Measurements from ENCODE around the gene ZBTB7C. TPM values are rescaled to one million over a fixed set of nuclear protein-coding genes. Genes with fewer than 3 reads are reported as not detected.

The ZBTB7C gene
- total and polyA plus RNA-seq, 10 of the 15 experiments (the other 5 are each of a cell fraction or from before 2014, with no cell fraction given) = under 0.01 to 0.08 (median 0.01) TPM; not detected in 7

- WGBS (ENCODE audit: insufficient coverage, insufficient replicate concordance, low lambda C conversion rate, missing lambda C conversion rate) = 19% methylated on average over 20 of the region's 20 CpGs
- CTCF ChIA-PET = no interaction called here
- POLR2A ChIA-PET = no interaction called here
- no peak overlapping the region for H3K4me3 ChIP-seq
- H3K27me3 ChIP-seq (replicated peaks in 1 of 2; ENCODE audit: control insufficient read depth in 2 of 2, insufficient read depth in 2 of 2, low read length in 1 of 2) = peaks cover 3 to 6% of the 10 kb centered on the region in 2 experiments
- no peak overlapping the region for H3K27ac ChIP-seq (ENCODE audit: control insufficient read depth, insufficient read depth)
- no peak overlapping the region for H3K4me2 ChIP-seq (ENCODE audit: control insufficient read depth, insufficient read depth)
- ATAC-seq (no peak), FAIRE-seq (no peak), DNase-seq (ENCODE audit: low read depth, low spot score) (no peak)
- intact Hi-C loops (cut with micrococcal nuclease; ENCODE audit: unreplicated experiment) (no loop called here), in situ Hi-C loops (cut with MboI) (no loop called here)
- no TSS peak for BruUV-seq (replicated peaks)
- no peaks in the 10 kb centered on the region for H3K9me3 ChIP-seq (replicated peaks; ENCODE audit: control insufficient read depth, insufficient read depth, low read length)
- SMC1A ChIA-PET (ENCODE audit: uncharacterized antibody, unreplicated experiment) = no interaction called here
- H2AFZ ChIP-seq (ENCODE audit: control insufficient read depth, low read depth, low read length) = no peak overlapping the region
- RAD21 ChIA-PET (ENCODE audit: unreplicated experiment) = no interaction called here
- no peaks in the 10 kb centered on the region for H3K79me2 ChIP-seq (ENCODE audit: control insufficient read depth, insufficient read depth, low read length)
- H3K9ac ChIP-seq (ENCODE audit: control insufficient read depth, insufficient read depth, low read length) = no peak overlapping the region
- H3K36me3 ChIP-seq (ENCODE audit: control insufficient read depth in 2 of 2, insufficient read depth in 2 of 2, low read length in 1 of 2) = no peaks in the 10 kb centered on the region
- TF ChIP-seq HSF1 (IDR thresholded peaks at IDR 0.05; ENCODE audit: low read depth, low read length) = no peak
- no peak for TF ChIP-seq RELA (IDR thresholded peaks at IDR 0.05; ENCODE audit: borderline replicate concordance, partially characterized antibody)
- TF ChIP-seq CHD2 (IDR thresholded peaks at IDR 0.05; ENCODE audit: borderline replicate concordance, low read depth, low read length) = no peak
- TF ChIP-seq RCOR1 (conservative IDR thresholded peaks at IDR 0.05; ENCODE audit: low read depth, low read length) = no peak
- TF ChIP-seq CHD4 (IDR thresholded peaks at IDR 0.05) = no peak
- no peak for TF ChIP-seq MEF2B (IDR thresholded peaks at IDR 0.05; ENCODE audit: partially characterized antibody, poor library complexity, severe bottlenecking)
- TF ChIP-seq RFX5 (IDR thresholded peaks at IDR 0.05; ENCODE audit: low read depth, low read length) = no peak
- no peak for TF ChIP-seq ETV6 (conservative IDR thresholded peaks at IDR 0.05 in 1 of 2, IDR thresholded peaks at IDR 0.05 in 1 of 2; ENCODE audit: borderline replicate concordance in 1 of 2, low read depth in 1 of 2)
- TF ChIP-seq NFIC (IDR thresholded peaks at IDR 0.05; ENCODE audit: low read depth, low read length) = no peak
- no peak for TF ChIP-seq ZBTB40 (IDR thresholded peaks at IDR 0.05; ENCODE audit: borderline replicate concordance)
- TF ChIP-seq NFYB (IDR thresholded peaks at IDR 0.05; ENCODE audit: insufficient read depth, low read depth, low read length) = no peak
- no peak for TF ChIP-seq CREB1 (IDR thresholded peaks at IDR 0.05; ENCODE audit: low read depth)
- TF ChIP-seq HDGF (IDR thresholded peaks at IDR 0.05) = no peak
- no peak for TF ChIP-seq SIX5 (IDR thresholded peaks at IDR 0.05; ENCODE audit: low read depth, low read length, severe bottlenecking)
- no peak for TF ChIP-seq NFXL1 (IDR thresholded peaks at IDR 0.05; ENCODE audit: borderline replicate concordance)
- no peak for TF ChIP-seq TARDBP (IDR thresholded peaks at IDR 0.05; ENCODE audit: borderline replicate concordance)
- no peak for TF ChIP-seq IRF5 (IDR thresholded peaks at IDR 0.05; ENCODE audit: borderline replicate concordance)
- TF ChIP-seq POLR2AphosphoS2 (IDR thresholded peaks at IDR 0.05; ENCODE audit: low read depth, low read length) = no peak
- H3K4me1 ChIP-seq (ENCODE audit: control insufficient read depth, insufficient read depth, low read length) = no peaks in the 10 kb centered on the region
- no peaks in the 10 kb centered on the region for H4K20me1 ChIP-seq (ENCODE audit: control insufficient read depth, insufficient read depth)
These were observed 222.9 kb downstream of the ZBTB7C start for GRCh38 chr18:48186131-48186766.

Measured in GM12878 (cell line).